ENCODE data around the gene PTH2.

The PTH2 gene, protein sequence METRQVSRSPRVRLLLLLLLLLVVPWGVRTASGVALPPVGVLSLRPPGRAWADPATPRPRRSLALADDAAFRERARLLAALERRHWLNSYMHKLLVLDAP

DNA sequence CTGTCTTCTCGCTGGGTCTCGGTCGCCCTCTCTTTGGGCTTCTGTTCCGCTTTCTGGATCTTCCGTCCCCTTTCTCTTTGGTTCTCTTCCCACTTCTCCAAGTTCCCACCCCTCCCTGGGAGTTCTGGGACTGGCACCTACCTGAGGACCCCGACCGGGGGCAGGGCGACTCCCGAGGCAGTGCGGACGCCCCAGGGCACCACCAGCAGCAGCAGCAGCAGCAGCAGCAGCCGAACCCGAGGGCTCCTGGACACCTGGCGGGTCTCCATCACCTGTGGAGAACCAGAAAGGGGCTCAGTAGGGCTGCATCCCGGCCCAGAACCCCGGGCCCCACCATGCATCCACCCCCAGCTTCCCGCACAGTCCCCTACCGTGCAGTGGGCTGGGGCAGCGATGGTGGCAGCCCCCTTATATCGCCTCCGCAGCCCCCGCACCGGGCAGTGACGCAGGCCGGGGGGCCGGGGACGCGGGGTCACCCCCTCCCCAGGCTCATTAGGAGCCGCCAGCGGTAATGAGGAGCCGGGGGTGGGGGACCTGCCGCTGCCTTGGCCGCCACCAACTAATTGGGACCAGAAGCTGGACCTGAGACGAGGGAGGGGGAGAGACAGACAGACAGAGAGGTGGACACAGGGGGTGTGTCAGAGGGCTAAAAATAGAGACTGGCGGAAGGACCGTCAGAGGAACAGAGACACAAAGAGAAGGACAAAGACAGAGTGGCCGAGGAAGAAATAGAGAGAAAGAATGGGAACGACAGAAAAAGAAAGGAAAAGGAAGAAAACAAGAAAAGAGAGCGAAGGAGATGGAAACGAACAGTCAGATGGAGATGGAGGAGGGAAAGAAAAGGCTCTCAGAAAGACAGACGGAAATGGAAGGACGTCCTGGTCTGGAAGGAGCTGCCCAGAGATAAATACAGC, at the start of gene PTH2:
Gene PTH2 (minus strand): TSS at position 371 of the 914 bp plus-strand sequence. CDS start 102 bp downstream, at position 269.
- DNase-seq: no peak
- Histone ChIP-seq H3K27me3 (replicated peaks) (peaks cover 77% of the 10 kb centered on the region), H3K36me3 (replicated peaks) (no peaks in the 10 kb centered on the region), H3K27ac (no peak within 1 kb of the TSS), H3K4me3 (ENCODE audit: low read depth, low read length) (no peak within 1 kb of the TSS)
- TF ChIP-seq, protein P1, sequence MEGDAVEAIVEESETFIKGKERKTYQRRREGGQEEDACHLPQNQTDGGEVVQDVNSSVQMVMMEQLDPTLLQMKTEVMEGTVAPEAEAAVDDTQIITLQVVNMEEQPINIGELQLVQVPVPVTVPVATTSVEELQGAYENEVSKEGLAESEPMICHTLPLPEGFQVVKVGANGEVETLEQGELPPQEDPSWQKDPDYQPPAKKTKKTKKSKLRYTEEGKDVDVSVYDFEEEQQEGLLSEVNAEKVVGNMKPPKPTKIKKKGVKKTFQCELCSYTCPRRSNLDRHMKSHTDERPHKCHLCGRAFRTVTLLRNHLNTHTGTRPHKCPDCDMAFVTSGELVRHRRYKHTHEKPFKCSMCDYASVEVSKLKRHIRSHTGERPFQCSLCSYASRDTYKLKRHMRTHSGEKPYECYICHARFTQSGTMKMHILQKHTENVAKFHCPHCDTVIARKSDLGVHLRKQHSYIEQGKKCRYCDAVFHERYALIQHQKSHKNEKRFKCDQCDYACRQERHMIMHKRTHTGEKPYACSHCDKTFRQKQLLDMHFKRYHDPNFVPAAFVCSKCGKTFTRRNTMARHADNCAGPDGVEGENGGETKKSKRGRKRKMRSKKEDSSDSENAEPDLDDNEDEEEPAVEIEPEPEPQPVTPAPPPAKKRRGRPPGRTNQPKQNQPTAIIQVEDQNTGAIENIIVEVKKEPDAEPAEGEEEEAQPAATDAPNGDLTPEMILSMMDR (IDR thresholded peaks at IDR 0.05; ENCODE audit: low read depth, low read length, missing control alignments): no peak
- in situ Hi-C loops (cut with HindIII; ENCODE audit: low pct_ligation_motif_present, low sequenced_read_pairs): no loop called here

DNA sequence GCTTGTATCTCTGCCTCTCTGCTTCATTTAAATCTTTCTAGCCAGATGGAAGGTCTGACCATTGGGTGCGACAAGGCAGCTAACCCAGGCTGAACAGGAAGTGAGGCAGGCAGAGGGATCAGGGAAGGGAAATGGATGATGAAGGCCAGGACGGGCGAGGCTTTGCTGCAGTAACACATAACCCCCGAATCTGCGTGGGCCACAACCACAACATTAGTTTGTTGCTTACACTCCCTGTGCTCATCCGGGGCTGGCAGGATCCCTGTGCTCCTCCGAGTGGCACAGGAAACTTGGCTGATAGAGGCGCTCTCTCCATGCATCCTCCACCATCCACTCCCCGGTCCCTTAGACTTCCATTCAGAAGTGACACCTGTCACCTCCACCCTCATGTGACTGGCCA, 49.7 kb upstream of the PTH2 start:
- Histone ChIP-seq H3K36me3 (replicated peaks) (peaks cover 6% of the 10 kb centered on the region), H3K27ac (no peak overlapping the region), H3K4me3 (ENCODE audit: low read depth, low read length) (no peak overlapping the region), H3K27me3 (replicated peaks) (no peaks in the 10 kb centered on the region)
- DNase-seq: no peak
- in situ Hi-C loops (cut with HindIII; ENCODE audit: low pct_ligation_motif_present, low sequenced_read_pairs): no loop called here
- TF ChIP-seq, protein P1 (IDR thresholded peaks at IDR 0.05; ENCODE audit: low read depth, low read length, missing control alignments): no peak

DNA sequence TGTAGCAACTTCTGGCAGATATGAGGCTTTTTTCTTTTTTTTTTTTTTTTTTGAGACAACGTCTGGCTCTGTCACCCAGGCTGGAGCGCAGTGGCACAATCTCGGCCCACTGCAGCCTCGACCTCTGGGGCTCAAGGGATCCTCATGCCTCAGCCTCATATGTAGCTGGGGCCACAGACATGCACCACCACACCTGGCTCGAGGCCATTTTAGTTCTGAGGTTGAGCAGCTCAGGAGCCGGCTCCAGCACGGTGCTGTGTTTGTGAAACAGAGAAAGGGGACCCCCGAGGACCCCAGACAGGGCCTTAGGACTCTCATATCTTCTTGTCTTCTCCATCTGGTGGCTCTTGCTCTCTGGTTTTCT, 47.4 kb upstream of the PTH2 start:
- DNase-seq: no peak
- peaks cover 10% of the 10 kb centered on the region for H3K36me3 ChIP-seq (replicated peaks)
- no peak overlapping the region for H3K27ac ChIP-seq
- in situ Hi-C loops (cut with HindIII; ENCODE audit: low pct_ligation_motif_present, low sequenced_read_pairs): no loop called here
- no peak overlapping the region for H3K4me3 ChIP-seq (ENCODE audit: low read depth, low read length)
- H3K27me3 ChIP-seq (replicated peaks): no peaks in the 10 kb centered on the region
- TF ChIP-seq, protein P1 (IDR thresholded peaks at IDR 0.05; ENCODE audit: low read depth, low read length, missing control alignments): no peak

DNA sequence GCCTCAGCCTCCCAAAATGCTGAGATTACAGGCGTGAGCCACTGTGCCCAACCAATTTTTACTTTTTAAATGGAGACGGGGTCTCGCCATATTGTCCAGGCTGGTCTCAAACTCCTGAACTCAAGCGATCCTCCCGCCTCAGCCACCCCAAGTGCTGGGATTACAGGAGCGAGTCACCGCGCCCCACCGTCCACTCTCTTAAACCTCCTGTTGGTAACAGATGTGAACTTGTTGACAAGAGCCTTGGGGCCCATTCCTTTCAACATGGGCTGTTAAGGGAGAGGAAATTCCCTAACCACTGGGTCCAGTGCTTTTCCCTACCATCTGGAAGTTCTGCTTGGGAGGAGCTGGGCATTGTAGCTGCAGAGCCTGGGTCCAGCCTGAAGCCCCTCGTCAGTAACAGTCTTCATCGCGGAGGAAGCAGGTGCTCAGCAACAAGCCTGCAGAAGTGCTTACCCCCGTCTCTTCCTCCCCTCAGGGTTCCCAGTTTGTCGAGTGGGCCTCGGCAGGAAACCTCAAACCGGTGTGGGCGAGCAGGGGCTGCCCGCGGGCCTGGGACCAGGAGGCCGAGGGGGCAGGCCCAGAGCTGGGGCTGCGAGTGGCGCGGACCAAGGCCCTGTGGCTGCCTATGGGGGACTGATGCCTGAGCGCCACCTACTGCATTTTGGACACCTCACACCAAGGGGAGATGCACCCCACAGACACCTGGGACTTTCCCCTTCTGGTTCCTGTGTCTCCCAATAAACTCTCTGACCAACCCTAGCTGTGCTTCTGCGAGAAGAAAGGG, 46.8 kb upstream of the PTH2 start:
- TF ChIP-seq, protein P1 (IDR thresholded peaks at IDR 0.05; ENCODE audit: low read depth, low read length, missing control alignments): peak; percentile 16
- H3K36me3 ChIP-seq (replicated peaks): peaks cover 10% of the 10 kb centered on the region

DNA sequence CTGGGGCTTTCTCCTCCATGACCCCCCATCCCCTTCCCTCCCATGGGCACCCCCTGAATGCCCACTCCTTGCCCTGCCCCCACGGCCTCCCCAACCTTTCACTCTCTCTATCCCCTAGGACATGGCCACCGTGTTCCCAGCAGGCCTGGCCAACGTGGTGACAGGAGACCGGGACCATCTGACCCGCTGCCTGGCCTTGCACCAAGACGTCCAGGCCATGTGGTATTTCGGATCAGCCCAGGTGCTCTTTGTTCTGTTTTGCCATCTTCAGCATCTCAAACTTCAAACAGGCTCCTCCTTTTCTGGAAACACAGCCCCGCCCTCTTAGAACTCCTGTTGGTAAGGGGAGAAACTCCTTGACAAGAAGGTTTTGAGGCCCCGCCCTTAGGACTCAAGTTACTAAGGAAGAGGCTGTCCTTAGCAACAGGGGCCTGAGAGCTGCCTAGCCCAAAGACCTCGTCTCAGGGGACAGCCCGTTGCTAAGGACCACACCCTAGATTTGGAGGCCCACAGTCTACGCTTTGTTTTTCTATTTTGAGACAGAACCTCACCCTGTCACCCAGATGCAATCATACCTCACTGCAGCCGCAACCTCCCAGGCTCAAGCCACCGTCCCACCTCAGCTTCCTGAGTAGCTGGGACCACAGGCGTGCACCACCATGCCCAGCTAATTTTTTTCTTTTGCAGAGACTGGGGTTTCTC, 45.7 kb upstream of the PTH2 start:
- peaks cover 10% of the 10 kb centered on the region for H3K36me3 ChIP-seq (replicated peaks)

More for the DNA sequence above, 46.8 kb upstream of the PTH2 start:
- DNase-seq: no peak
- in situ Hi-C loops (cut with HindIII; ENCODE audit: low pct_ligation_motif_present, low sequenced_read_pairs): no loop called here
- H3K27me3 ChIP-seq (replicated peaks): no peaks in the 10 kb centered on the region
- no peak overlapping the region for H3K27ac ChIP-seq
- H3K4me3 ChIP-seq (ENCODE audit: low read depth, low read length): no peak overlapping the region

More for the DNA sequence above, 45.7 kb upstream of the PTH2 start:
- no peaks in the 10 kb centered on the region for H3K27me3 ChIP-seq (replicated peaks)
- in situ Hi-C loops (cut with HindIII; ENCODE audit: low pct_ligation_motif_present, low sequenced_read_pairs): no loop called here
- no peak overlapping the region for H3K4me3 ChIP-seq (ENCODE audit: low read depth, low read length)
- no peak overlapping the region for H3K27ac ChIP-seq
- DNase-seq: no peak
- TF ChIP-seq, protein P1 (IDR thresholded peaks at IDR 0.05; ENCODE audit: low read depth, low read length, missing control alignments): no peak
